OCI-LY3 (cell line): ENCODE measurements around the gene AKAP6.

Experiments used
- EZH2phosphoT487 ChIP-seq: fragments of 200-600 bp; shearing (Covaris generic); IDR thresholded peaks from 2 replicates; pipeline ENCODE4 v1.6.1; 2018; ENCODE audit warnings: antibody characterized with exemption, mixed run types, low read depth
- TF ChIP-seq, protein P1 (sequence below): fragments of 200-600, 300-600 bp; sonication (generic); IDR thresholded peaks from 2 replicates; pipeline ENCODE4 v1.5.1; 2014; ENCODE audit warnings: antibody characterized with exemption, low read length, low read depth

DNA sequence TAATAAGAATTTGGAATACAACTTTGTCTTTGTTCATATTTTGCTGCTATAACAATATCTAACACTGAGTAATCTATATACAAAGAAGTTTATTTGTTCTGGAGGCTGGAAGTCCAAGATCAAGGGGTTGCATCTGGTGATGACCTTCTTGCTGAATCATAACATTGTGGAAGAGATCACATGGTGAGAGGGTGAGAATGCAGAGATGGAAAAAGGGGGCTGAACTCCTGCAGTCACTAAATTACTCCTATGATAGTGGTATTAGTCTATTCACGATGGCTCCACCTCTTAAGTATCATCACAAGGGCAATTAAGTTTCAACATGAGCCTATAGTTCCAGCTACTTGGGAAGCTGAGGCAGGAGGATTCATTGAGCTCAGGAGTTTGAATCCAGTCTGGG lies 4.5 kb upstream of the AKAP6 start:
- no peak for TF ChIP-seq EZH2phosphoT487
- TF ChIP-seq, protein P1, sequence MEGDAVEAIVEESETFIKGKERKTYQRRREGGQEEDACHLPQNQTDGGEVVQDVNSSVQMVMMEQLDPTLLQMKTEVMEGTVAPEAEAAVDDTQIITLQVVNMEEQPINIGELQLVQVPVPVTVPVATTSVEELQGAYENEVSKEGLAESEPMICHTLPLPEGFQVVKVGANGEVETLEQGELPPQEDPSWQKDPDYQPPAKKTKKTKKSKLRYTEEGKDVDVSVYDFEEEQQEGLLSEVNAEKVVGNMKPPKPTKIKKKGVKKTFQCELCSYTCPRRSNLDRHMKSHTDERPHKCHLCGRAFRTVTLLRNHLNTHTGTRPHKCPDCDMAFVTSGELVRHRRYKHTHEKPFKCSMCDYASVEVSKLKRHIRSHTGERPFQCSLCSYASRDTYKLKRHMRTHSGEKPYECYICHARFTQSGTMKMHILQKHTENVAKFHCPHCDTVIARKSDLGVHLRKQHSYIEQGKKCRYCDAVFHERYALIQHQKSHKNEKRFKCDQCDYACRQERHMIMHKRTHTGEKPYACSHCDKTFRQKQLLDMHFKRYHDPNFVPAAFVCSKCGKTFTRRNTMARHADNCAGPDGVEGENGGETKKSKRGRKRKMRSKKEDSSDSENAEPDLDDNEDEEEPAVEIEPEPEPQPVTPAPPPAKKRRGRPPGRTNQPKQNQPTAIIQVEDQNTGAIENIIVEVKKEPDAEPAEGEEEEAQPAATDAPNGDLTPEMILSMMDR = no peak
